ENCODE results near the gene B3GALT6.

The B3GALT6 gene

GRCh38 chr1:1198423-1199140, 33.5 kb upstream of the B3GALT6 start:
- no peak for ATAC-seq
- H3K27me3 Mint-ChIP-seq: no peaks in the 10 kb centered on the region
- no peaks in the 10 kb centered on the region for H3K36me3 Mint-ChIP-seq (ENCODE audit: low read depth)
- H3K9me3 Mint-ChIP-seq: peaks cover 7% of the 10 kb centered on the region
- H3K27ac Mint-ChIP-seq: no peak overlapping the region
- no peak overlapping the region for H3K4me3 Mint-ChIP-seq
- no peak for DNase-seq
- H3K4me1 Mint-ChIP-seq: peaks cover 12% of the 10 kb centered on the region

DNA sequence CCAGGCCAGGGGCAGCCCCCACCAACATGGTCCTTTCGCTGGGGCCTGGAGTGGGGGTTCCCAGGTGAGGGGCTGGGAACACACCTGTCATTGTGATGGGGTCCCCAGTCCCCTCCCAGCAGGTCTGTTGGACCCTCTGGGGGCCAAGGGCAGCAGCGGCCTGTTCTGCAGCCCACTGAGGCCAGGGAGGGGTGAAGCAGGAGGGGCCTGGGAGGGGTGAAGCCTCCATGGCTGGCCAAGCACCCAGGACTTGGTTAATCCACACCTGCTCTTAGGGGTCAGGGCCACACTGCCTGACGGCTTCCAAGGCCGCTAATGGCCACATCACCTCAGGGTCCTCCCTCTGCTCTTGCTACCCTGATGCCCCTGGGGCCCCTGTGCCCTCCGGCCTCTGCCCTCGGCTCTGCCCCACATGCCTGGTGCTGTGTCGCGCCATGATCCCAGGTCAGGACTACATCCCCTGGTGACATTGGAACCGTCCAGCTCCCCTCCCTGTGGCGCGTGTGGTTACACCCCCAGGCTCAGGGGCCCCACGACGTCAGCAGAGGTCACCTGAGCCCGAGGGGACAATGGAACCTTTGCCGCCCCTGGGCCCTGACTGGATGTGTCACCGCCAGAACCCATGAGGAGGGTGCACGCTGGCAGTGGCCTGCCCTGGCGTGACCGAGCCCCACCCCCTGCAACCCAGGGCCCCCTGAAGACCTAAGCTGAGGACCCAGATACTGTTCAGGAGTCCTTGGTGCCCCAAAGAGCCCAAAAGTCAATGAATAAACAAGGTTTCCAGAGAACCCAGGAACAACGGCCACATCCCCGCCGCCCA, 32.7 kb upstream of the B3GALT6 start:
- ATAC-seq (no peak), DNase-seq (no peak)
- Mint-ChIP-seq H3K9me3 (peaks cover 4% of the 10 kb centered on the region), H3K27me3 (no peaks in the 10 kb centered on the region), H3K4me1 (peaks cover 12% of the 10 kb centered on the region), H3K27ac (peak overlapping the region; percentile 35), H3K36me3 (ENCODE audit: low read depth) (no peaks in the 10 kb centered on the region), H3K4me3 (peak overlapping the region; percentile 48)

- no peaks in the 10 kb centered on the region for H3K9me3 Mint-ChIP-seq
- H3K27me3 Mint-ChIP-seq: no peaks in the 10 kb centered on the region
- DNase-seq (no peak), ATAC-seq (no peak)
- H3K27ac Mint-ChIP-seq: peak overlapping the region; percentile 76
- H3K4me3 Mint-ChIP-seq: peak overlapping the region; percentile 52
- peaks cover 12% of the 10 kb centered on the region for H3K4me1 Mint-ChIP-seq
- H3K36me3 Mint-ChIP-seq (ENCODE audit: low read depth): no peaks in the 10 kb centered on the region
These were observed 31.8 kb upstream of the B3GALT6 start for GRCh38 chr1:1199961-1200875.

GRCh38 chr1:1200876-1201810, 30.9 kb upstream of the B3GALT6 start:
- peak overlapping the region; percentile 52 for H3K4me3 Mint-ChIP-seq
- H3K4me1 Mint-ChIP-seq: peaks cover 12% of the 10 kb centered on the region
- H3K27ac Mint-ChIP-seq: peak overlapping the region; percentile 76
- ATAC-seq (peak; percentile 79), DNase-seq (peak; percentile 91)
- H3K27me3 Mint-ChIP-seq: no peaks in the 10 kb centered on the region
- H3K36me3 Mint-ChIP-seq (ENCODE audit: low read depth): no peaks in the 10 kb centered on the region
- no peaks in the 10 kb centered on the region for H3K9me3 Mint-ChIP-seq

- no peaks in the 10 kb centered on the region for H3K9me3 Mint-ChIP-seq
These were observed 29.0 kb upstream of the B3GALT6 start for GRCh38 chr1:1202831-1203560.

GRCh38 chr1:1203561-1204424, 28.2 kb upstream of the B3GALT6 start:
- DNase-seq: no peak
- H3K36me3 Mint-ChIP-seq (ENCODE audit: low read depth): no peaks in the 10 kb centered on the region
- peaks cover 2% of the 10 kb centered on the region for H3K27me3 Mint-ChIP-seq
- H3K9me3 Mint-ChIP-seq: no peaks in the 10 kb centered on the region
- peaks cover 28% of the 10 kb centered on the region for H3K4me1 Mint-ChIP-seq
- H3K4me3 Mint-ChIP-seq: no peak overlapping the region
- no peak for ATAC-seq
- no peak overlapping the region for H3K27ac Mint-ChIP-seq

More at GRCh38 chr1:1202831-1203560, 29.0 kb upstream of the B3GALT6 start:
- peaks cover 2% of the 10 kb centered on the region for H3K27me3 Mint-ChIP-seq
- H3K4me1 Mint-ChIP-seq: peaks cover 22% of the 10 kb centered on the region
- DNase-seq (no peak), ATAC-seq (no peak)
- no peaks in the 10 kb centered on the region for H3K36me3 Mint-ChIP-seq (ENCODE audit: low read depth)
- H3K4me3 Mint-ChIP-seq: no peak overlapping the region
- H3K27ac Mint-ChIP-seq: no peak overlapping the region

GRCh38 chr1:1204425-1204920, 27.6 kb upstream of the B3GALT6 start:
- H3K4me1 Mint-ChIP-seq: peaks cover 33% of the 10 kb centered on the region
- H3K4me3 Mint-ChIP-seq: peak overlapping the region; percentile 76
- H3K27ac Mint-ChIP-seq: no peak overlapping the region
- no peaks in the 10 kb centered on the region for H3K36me3 Mint-ChIP-seq (ENCODE audit: low read depth)
- peaks cover 2% of the 10 kb centered on the region for H3K27me3 Mint-ChIP-seq
- DNase-seq (no peak), ATAC-seq (no peak)
- no peaks in the 10 kb centered on the region for H3K9me3 Mint-ChIP-seq

DNA sequence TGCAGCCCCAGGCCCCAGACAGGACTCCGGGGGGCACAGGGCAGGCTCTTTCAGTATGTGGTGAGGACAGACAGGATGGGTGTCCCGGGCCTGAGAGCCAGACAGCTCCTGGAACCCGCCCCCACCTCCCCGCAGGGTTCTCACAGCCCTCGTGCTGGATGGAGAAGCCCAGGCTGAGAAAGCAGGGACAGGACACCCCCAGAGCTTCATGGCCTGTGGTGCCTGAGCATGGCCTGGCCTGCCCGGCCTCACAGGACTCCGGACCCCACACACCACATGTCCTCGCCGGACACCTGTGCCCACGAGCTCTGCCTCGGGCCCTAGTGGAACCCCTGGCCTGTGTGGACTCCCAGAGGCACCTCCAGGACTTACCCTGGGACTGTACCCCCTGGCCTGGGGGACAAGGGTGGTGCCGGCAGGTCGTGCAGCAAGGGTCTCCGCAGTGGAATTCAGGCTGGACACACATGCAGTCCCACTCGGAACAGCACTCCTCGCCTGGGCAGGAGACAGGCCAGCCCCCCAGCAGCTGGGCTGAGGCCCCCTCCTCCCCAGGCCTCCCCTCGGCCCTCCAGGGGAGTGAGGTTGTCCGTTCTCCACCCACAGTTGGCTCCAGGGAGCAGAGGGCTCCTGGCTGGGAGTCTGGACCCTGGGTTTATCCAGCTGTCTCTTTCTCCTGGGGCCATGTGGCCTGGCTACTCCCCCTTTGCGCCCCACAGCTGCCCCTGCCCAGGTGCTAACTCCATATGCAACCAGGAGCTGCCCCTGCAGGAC, 26.9 kb upstream of the B3GALT6 start:
- peaks cover 2% of the 10 kb centered on the region for H3K27me3 Mint-ChIP-seq
- peaks cover 3% of the 10 kb centered on the region for H3K36me3 Mint-ChIP-seq (ENCODE audit: low read depth)
- H3K4me3 Mint-ChIP-seq: peak overlapping the region; percentile 76
- peak overlapping the region; percentile 42 for H3K27ac Mint-ChIP-seq
- H3K9me3 Mint-ChIP-seq: no peaks in the 10 kb centered on the region
- ATAC-seq: no peak
- no peak for DNase-seq
- H3K4me1 Mint-ChIP-seq: peaks cover 29% of the 10 kb centered on the region

GRCh38 chr1:1205769-1206375, 26.2 kb upstream of the B3GALT6 start:
- H3K4me1 Mint-ChIP-seq: peaks cover 24% of the 10 kb centered on the region
- H3K27ac Mint-ChIP-seq: peak overlapping the region; percentile 42
- H3K9me3 Mint-ChIP-seq: no peaks in the 10 kb centered on the region
- H3K36me3 Mint-ChIP-seq (ENCODE audit: low read depth): peaks cover 3% of the 10 kb centered on the region
- DNase-seq (no peak), ATAC-seq (no peak)
- peaks cover 2% of the 10 kb centered on the region for H3K27me3 Mint-ChIP-seq
- peak overlapping the region; percentile 76 for H3K4me3 Mint-ChIP-seq

GRCh38 chr1:1206376-1206965, 25.6 kb upstream of the B3GALT6 start, which contains the start of gene TNFRSF18:
Gene TNFRSF18, minus strand, starts transcription at chr1:1206592. Its CDS starts 21 bp downstream, at chr1:1206571.
- Mint-ChIP-seq H3K9me3 (no peaks in the 10 kb centered on the region), H3K4me3 (peak within 1 kb of the TSS; percentile 76)
- DNase-seq: peak; percentile 64

DNA sequence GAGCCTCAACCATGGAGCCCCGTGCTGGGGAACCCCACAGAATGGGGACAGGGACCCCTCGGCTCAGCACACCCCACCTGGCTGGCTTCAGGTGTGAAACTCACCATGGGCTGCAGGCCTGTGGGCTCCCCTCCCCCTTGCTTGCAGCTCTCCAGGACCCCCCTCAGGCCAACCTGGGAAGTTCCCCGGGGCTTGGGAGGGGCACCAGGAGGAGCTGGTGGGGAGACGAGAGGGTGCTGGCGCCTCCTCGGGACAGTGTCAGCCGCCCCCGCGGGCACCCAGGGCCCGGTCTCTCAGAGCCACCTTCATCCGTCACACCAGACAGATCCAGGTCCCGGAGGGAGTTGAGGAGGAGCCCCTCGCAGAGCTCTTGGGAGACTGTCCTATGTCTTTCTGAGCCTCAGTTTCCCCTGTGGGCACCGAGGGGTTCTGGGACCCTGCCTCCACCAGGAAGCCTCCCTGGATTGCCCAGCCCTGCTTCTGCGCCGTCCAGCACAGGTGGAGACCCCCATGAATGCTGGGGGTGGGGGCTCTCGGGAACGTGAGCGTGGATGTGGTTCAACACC, 25.0 kb upstream of the B3GALT6 start:
- Mint-ChIP-seq H3K36me3 (ENCODE audit: low read depth) (peaks cover 7% of the 10 kb centered on the region), H3K27me3 (peaks cover 2% of the 10 kb centered on the region), H3K27ac (no peak overlapping the region), H3K4me3 (peak overlapping the region; percentile 76), H3K9me3 (no peaks in the 10 kb centered on the region), H3K4me1 (peaks cover 24% of the 10 kb centered on the region)
- ATAC-seq: no peak
- no peak for DNase-seq

More at GRCh38 chr1:1206376-1206965, 25.6 kb upstream of the B3GALT6 start, which contains the start of gene TNFRSF18:
- peaks cover 2% of the 10 kb centered on the region for H3K27me3 Mint-ChIP-seq
- peaks cover 7% of the 10 kb centered on the region for H3K36me3 Mint-ChIP-seq (ENCODE audit: low read depth)
- peaks cover 24% of the 10 kb centered on the region for H3K4me1 Mint-ChIP-seq
- H3K27ac Mint-ChIP-seq: peak within 1 kb of the TSS; percentile 42
- ATAC-seq: peak; percentile 27

Data from activated naive CD8-positive, alpha-beta T cell treated with anti-CD3 and anti-CD28 coated beads, Interleukin-2, amount 50 U/mL, for 24 hours (primary cell).